A673 (cell line): ENCODE data around the gene RBM46. TPM values are rescaled to one million over a fixed set of nuclear protein-coding genes. Genes with fewer than 3 reads are reported as not detected.

ENCODE experiments used
- BruUV-seq: library from RNA; stranded (reverse); fragments of 400-500 nt; replicated peaks from 2 replicates; lab custom pipeline; 2021; lab: Mats Ljungman, UMichigan
- CTCF ChIA-PET: fragments of 300-600 bp; sonication (Branson Sonifier 250); formaldehyde crosslinking; loops from one replicate; lab custom pipeline; 2022; ENCODE audit warnings: antibody characterized with exemption; lab: Charles Lee
- POLR2A ChIA-PET: fragments of 300-600 bp; sonication (Branson Sonifier 250); formaldehyde crosslinking; loops from one replicate; lab custom pipeline; 2022; ENCODE audit warnings: antibody characterized with exemption; ENCODE audit not compliant: low non-redundant PET; lab: Charles Lee
- DNase-seq: peaks from one replicate; pipeline ENCODE4 v3.0.0-alpha.2; 2015; ENCODE audit warnings: low spot score
- H3K27ac ChIP-seq: fragments of 200-600 bp; sonication (generic); 2 replicates; pipeline ENCODE4 v1.5.1; 2016; ENCODE audit warnings: mixed run types, low read depth, mild to moderate bottlenecking, mixed read lengths, antibody characterized with exemption, low read length; ENCODE audit not compliant: poor library complexity, severe bottlenecking
- H3K27me3 ChIP-seq: fragments of 200-600 bp; sonication (generic); replicated peaks from 2 replicates; pipeline ENCODE4 v1.6.1; 2017; ENCODE audit warnings: mixed run types, low read depth, mild to moderate bottlenecking, mixed read lengths, antibody characterized with exemption, low read length; ENCODE audit not compliant: insufficient read depth, poor library complexity
- H3K36me3 ChIP-seq: fragments of 200-600 bp; sonication (generic); 2 replicates; pipeline ENCODE4 v1.6.1; 2016; ENCODE audit warnings: mixed run types, mild to moderate bottlenecking, mixed read lengths, antibody characterized with exemption, low read length; ENCODE audit not compliant: insufficient read depth, poor library complexity, severe bottlenecking
- H3K4me1 ChIP-seq: fragments of 200-600 bp; sonication (generic); 2 replicates; pipeline ENCODE4 v1.6.1; 2017; ENCODE audit warnings: mixed run types, mild to moderate bottlenecking, mixed read lengths, antibody characterized with exemption, low read length; ENCODE audit not compliant: insufficient read depth, poor library complexity, severe bottlenecking
- H3K4me3 ChIP-seq: fragments of 200-600 bp; sonication (generic); 2 replicates; pipeline ENCODE4 v1.5.1; 2016; ENCODE audit warnings: low read depth, mixed run types, mild to moderate bottlenecking, mixed read lengths, low read length; ENCODE audit not compliant: poor library complexity, severe bottlenecking
- H3K9me3 ChIP-seq: fragments of 200-600 bp; sonication (generic); 2 replicates; pipeline ENCODE4 v1.6.1; 2016; ENCODE audit warnings: mixed run types, low read depth, mild to moderate bottlenecking, mixed read lengths, antibody characterized with exemption, low read length; ENCODE audit not compliant: poor library complexity, severe bottlenecking
- EZH2 ChIP-seq: fragments of 200-600 bp; sonication (generic); IDR thresholded peaks from 2 replicates; pipeline ENCODE4 v1.6.1; 2017; ENCODE audit warnings: borderline replicate concordance, low read depth, mild to moderate bottlenecking, mixed read lengths, antibody characterized with exemption, low read length; ENCODE audit not compliant: poor library complexity, severe bottlenecking
- intact Hi-C: fragments of 100-400 bp; cut with micrococcal nuclease; formaldehyde crosslinking; loops from one replicate; pipeline ENCODE4 v1.10.0; 2022; ENCODE audit not compliant: unreplicated experiment
- total RNA-seq: library from RNA; stranded (reverse); gene quantifications from 2 replicates; pipeline ENCODE4 v1.2.3, GENCODE V29; 2021
- TF ChIP-seq, protein P1 (sequence below): fragments of 300-800, 200-600 bp; sonication (generic); conservative IDR thresholded peaks from 2 replicates; pipeline ENCODE4 v1.5.1; 2017; ENCODE audit warnings: low read depth, mild to moderate bottlenecking, antibody characterized with exemption, low read length, moderate library complexity, mixed read lengths

The RBM46 gene
- total RNA-seq, 1 experiment from 2014 or later, result 0.24 TPM

DNA sequence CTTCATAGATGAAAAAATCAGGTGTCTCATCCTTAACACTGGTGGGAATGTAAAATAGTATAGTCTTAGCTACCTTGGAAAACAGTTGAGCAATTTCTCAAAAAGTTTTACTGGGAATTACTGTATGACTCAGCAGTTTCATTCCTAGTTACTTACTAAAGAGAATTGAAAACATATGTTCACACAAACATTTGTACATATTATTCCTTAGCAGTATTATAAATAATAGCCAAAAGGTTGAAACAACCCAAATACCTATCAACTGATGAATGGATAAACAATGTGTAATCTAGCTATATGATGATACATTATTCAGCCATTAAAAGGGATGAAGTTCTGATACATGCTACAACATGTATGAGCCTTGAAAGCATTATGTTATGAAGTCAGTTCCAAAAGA lies 41.7 kb downstream of the RBM46 start:
- TF ChIP-seq EZH2, result no peak
- TF ChIP-seq, protein P1, sequence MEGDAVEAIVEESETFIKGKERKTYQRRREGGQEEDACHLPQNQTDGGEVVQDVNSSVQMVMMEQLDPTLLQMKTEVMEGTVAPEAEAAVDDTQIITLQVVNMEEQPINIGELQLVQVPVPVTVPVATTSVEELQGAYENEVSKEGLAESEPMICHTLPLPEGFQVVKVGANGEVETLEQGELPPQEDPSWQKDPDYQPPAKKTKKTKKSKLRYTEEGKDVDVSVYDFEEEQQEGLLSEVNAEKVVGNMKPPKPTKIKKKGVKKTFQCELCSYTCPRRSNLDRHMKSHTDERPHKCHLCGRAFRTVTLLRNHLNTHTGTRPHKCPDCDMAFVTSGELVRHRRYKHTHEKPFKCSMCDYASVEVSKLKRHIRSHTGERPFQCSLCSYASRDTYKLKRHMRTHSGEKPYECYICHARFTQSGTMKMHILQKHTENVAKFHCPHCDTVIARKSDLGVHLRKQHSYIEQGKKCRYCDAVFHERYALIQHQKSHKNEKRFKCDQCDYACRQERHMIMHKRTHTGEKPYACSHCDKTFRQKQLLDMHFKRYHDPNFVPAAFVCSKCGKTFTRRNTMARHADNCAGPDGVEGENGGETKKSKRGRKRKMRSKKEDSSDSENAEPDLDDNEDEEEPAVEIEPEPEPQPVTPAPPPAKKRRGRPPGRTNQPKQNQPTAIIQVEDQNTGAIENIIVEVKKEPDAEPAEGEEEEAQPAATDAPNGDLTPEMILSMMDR, result no peak
- intact Hi-C loops, result no loop called here
- POLR2A ChIA-PET, result no interaction called here
- CTCF ChIA-PET, result no interaction called here
- H3K27me3 ChIP-seq, result no peaks in the 10 kb centered on the region
- no peaks in the 10 kb centered on the region for H3K36me3 ChIP-seq
- H3K4me3 ChIP-seq, result no peak overlapping the region
- no peak overlapping the region for H3K27ac ChIP-seq
- H3K4me1 ChIP-seq, result peaks cover 2% of the 10 kb centered on the region
- no TSS peak for BruUV-seq
- H3K9me3 ChIP-seq, result no peaks in the 10 kb centered on the region
- DNase-seq, result no peak

DNA sequence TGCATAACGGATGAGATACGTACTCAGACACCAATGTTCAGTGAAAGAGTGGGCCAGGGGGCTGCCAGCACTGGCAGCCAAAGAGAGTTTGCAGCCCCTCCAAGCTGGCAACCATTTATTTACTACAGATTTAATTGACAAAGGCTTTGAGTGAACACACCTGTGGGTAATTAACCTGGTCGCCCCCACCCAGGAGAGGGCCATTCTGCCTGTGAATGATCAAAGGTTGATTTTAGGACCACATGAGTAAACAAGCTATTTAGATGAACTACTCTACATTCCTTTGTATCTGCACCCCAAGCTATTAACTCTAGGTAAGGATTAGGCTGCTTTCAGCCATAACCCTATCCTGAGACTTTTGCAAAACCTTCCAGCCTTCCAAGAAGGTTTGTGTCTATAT lies 55.0 kb downstream of the RBM46 start:
- H3K4me3 ChIP-seq, result no peak overlapping the region
- DNase-seq, result no peak
- no peaks in the 10 kb centered on the region for H3K9me3 ChIP-seq
- no peak for TF ChIP-seq EZH2
- TF ChIP-seq, protein P1, result no peak
- no TSS peak for BruUV-seq
- no peaks in the 10 kb centered on the region for H3K36me3 ChIP-seq
- POLR2A ChIA-PET, result no interaction called here
- no peaks in the 10 kb centered on the region for H3K27me3 ChIP-seq
- no peaks in the 10 kb centered on the region for H3K4me1 ChIP-seq
- H3K27ac ChIP-seq, result no peak overlapping the region
- CTCF ChIA-PET, result no interaction called here
- intact Hi-C loops, result no loop called here

GRCh38 chr4:154836513-154836912 lies 55.4 kb downstream of the RBM46 start:
- no TSS peak for BruUV-seq
- no peak for TF ChIP-seq EZH2
- TF ChIP-seq, protein P1, result no peak
- H3K36me3 ChIP-seq, result no peaks in the 10 kb centered on the region
- CTCF ChIA-PET, result no interaction called here
- no peak overlapping the region for H3K4me3 ChIP-seq
- H3K27me3 ChIP-seq, result no peaks in the 10 kb centered on the region
- no peak overlapping the region for H3K27ac ChIP-seq
- POLR2A ChIA-PET, result no interaction called here
- no peaks in the 10 kb centered on the region for H3K4me1 ChIP-seq
- no peaks in the 10 kb centered on the region for H3K9me3 ChIP-seq
- no peak for DNase-seq
- intact Hi-C loops, result no loop called here
